ENCODE measurements around the gene NR1H4.
"Not testable (repeated sequence)": the region's sequence is repeated elsewhere in the genome, so short reads cannot be mapped to it uniquely, and the experiment has no call there.

The NR1H4 gene

DNA sequence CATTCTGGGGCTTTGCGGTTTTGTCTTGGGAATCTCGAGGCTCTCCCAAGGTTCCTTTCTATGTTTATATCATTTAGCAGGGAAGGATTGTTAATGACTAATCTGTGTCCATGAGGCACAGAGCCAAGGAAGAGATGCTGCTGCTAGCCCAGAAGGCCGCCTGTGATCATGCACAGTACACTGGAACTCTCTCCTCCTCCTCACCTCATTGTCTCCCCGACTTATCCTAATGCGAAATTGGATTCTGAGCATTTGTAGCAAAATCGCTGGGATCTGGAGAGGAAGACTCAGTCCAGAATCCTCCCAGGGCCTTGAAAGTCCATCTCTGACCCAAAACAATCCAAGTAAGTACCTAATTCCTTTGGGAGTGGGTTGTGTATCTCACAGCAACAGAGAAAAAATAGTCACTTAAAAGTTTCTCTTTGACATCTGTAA is at the start of gene NR1H4:
NR1H4 (plus strand) TSS at position 151 of the 435 bp plus-strand sequence. CDS start 19,458 bp downstream, outside the sequence.
- no peak for DNase-seq

DNA sequence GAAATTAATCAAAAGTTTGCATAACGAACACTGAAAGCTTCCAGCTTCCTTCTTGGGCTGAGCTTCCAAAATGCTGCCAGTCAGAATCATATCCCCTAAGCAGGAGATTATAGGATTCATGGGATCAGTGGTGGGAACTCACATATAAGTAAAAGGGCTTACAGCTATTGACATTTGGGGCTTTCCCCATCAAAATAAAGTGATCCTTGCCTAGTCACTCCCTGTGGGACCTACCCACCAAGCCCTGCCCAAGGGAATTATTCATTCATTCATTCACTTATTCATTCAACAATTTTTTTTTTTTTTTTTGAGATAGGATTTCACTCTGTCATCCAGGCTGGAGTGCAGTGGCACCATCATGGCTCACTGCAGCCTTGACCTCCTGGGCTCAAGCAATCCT is 47.5 kb upstream of the NR1H4 start:
- DNase-seq, result no peak

DNA sequence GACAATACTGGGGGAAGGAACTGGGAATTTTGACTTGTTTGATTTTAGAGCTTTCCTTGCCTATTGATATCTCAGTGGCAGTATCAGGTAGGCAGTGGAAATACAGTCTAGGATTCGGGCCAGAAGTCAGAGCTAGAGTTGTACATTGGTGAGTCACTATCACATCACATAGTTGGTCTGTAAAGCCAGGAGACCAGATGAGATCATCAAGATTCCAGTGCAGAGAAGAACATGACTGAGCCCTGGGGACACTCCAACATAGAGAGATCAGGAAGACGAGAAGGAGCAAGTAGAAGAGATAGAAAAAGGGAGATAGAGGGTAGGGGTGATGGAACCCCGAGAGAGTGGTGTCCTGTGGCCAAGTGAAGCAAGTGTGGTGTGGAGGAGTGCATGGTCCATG is 46.6 kb upstream of the NR1H4 start:
- no peak for DNase-seq

DNA sequence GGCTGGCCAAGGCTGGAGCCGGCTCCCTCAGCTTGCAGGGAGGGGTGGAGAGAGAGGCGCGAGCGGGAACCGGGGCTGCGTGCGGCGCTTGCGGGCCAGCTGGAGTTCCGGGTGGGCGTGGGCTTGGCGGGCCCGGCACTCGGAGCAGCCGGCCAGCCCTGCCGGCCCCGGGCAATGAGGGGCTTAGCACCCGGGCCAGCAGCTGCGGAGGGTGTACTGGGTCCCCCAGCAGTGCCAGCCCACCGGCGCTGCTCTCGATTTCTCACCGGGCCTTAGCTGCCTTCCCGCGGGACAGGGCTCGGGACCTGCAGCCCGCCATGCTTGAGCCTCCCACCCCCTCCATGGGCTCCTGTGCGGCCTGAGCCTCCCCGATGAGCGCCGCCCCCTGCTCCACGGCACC is 43.4 kb upstream of the NR1H4 start:
- DNase-seq, result not testable (repeated sequence)

DNA sequence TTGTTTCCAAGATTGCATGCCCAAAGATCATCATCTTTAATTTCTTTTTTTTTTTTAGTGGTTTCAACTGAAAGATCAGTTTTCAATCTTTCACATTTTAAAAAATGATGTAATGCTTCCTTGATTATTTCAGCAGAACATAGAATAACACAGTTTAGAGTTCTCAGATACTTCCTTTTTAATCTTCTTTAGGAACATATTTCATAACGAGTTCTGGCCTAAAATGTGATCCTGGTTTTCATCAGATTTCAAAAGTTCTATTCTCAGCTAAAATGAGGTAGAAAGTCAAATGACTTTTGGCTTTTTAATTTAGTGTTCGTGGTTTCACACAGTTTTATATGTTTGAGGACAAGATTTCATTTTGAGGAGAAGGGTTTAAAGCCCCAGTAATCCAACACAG is 40.0 kb upstream of the NR1H4 start:
- DNase-seq, result no peak

DNA sequence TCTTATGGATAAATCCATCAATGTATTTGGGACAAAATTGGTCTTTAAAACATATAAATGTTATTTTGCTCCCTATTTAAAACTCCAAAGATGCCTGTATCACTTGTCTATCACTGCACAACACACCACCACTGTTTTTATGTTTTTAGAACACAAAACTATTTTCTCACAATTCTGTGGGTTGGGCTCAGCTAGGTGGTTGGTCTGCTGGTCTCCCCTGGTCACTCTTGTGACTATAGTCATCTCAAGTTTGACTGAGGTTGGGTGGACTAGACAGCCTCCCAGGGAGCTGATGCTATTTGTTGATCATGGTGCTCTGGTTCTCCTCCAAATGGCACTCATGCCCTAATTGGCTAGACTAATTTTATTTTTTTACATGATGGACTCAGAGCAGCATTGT is 39.5 kb upstream of the NR1H4 start:
- DNase-seq, result no peak

DNA sequence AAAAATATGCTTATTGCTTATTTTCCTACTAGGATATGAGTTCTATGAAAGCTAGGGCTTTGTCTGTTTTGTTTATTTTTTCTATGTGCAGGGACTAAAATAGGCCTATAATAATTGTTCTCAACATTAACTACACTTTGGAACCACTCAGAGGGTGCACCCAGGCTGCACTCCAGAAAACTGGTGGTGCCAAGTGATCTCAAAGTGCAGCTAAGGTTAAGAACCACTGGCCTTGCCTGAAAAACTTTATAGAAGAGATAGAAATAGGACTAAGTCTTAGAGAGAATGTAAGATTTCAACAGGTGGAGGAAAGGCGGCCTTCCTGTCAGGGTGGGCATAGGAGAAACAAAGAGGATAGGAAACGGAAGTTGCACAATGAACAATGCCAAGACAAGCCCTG is 37.7 kb upstream of the NR1H4 start:
- DNase-seq, result no peak

DNA sequence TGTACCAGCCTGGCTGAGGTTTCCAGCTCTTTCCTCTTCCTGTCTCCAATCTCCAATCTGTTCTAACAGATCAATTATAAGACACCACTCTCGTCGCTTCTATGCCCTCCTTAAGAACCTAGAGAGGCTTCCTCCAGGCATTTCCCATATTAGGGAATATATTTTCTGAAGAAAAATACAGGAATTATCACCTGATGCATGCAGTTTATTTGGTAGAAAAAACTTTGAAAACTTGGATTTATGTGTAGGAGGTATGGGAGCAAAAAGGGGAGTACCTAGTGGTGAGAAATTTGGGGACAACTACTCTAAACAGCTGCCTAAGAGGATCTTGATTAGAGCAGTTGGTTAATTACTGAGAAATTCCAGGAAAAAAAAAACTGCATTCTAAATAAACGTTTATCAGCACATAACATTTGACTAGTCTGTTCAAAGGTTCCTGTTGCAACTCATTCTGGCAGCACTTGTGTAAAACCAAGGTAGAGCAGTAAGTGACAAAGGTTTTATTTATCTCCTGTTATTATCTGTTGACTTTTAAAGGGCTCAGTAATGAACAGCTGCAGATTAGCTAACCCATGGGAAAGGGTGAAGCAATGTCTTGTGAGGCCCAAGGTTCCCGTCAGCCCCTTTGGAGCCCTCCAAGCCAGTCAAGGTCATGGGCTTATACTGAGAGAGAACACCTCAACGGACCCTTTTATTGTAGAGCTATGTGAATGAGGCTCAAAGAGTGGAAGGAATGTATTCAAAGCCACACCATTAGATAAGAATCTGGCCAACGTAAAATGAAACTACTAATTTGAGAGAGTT is 36.4 kb upstream of the NR1H4 start:
- no peak for DNase-seq

DNA sequence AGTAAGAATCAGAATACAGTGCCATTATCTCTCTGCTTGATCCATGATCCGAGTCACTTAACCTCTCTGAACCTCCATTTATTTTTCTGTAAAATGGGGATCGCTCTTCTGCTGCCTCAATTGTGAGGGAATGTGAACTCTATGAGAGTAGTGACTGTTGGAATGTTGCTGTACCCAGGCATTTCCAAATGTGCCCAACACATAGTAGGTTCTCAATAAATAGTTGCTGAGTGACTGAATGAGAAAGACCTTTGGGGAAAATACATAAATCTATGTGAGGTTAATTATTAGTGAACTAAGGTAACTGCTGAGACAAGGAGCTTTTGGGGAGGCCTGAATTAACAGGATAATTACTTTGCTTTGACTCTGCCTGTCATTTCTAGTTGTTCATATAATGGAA is 33.9 kb upstream of the NR1H4 start:
- no peak for DNase-seq

DNA sequence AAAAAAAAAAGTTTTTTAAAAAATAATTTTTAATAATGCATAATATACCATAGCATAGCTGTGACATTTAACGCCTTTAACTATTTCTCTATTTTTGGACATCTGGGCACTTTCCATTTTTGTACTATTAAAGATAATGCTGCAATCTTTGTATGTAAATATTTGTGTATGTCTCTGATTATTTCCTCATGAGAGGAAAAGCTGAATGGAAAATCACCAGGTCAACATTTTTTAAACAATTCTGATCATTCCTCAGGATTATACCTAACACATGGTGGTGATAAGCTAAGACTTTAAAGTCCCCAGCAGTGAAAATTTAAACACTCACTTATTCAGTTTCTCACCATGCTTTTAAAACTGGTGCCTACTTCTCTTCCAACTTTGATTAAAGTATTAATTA is 31.3 kb upstream of the NR1H4 start:
- no peak for DNase-seq

DNA sequence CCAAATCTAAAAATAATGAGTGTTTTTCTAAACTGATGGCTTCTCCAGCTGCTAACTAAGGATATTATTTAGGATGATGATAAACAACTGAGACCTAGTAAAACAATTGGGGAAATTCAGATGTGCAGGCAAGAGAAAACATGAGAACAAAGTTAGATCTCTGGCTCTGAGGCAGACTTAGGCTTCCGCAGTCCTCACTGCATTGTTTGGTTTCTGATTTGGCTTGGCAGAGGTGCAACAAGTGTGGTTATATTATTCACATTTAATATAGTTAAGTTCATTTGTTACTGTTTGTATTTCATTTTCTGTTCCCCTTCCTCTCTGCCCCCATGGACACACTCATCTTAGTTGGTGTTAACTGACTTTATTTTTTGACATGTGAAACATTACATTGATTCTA is 30.2 kb upstream of the NR1H4 start:
- no peak for DNase-seq

DNA sequence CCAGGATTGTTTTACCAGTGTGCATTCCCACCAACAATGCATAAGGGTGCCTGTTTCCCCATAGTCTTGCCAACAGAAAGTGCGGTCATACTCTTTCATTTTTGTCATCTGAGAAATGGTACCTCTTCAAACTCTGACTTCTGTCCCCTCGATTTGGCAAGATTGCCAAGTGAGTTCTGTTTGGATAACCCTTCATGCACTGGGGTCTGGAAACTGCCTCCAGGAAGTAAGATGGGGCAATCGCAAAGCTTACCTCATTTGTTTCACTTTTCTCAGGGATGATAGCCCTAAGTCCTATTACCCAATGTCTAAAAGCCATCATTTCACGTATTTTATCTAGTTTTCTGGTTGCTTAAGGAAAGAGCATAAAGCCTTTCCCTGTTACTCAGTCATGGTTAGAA is 28.6 kb upstream of the NR1H4 start:
- no peak for DNase-seq

DNA sequence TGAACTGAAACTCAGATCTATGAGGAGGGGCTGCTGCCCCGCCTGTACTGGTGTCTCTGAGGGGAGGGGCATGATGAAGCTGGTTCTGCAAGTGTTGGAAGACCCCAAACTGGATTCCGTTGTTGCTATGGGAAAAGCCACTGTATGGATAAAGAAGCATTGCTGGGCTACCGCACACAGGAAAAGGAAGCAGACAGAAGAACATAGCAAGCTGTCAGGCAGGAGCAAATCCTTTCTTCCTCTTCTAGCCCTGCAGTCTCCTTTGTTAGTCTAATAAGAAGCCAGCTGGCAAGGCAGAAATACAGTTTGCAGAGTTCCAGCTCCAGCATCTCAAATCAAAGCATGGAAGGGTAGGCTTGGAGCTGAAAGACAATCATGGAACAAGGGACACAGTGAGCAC is 26.3 kb upstream of the NR1H4 start:
- no peak for DNase-seq

DNA sequence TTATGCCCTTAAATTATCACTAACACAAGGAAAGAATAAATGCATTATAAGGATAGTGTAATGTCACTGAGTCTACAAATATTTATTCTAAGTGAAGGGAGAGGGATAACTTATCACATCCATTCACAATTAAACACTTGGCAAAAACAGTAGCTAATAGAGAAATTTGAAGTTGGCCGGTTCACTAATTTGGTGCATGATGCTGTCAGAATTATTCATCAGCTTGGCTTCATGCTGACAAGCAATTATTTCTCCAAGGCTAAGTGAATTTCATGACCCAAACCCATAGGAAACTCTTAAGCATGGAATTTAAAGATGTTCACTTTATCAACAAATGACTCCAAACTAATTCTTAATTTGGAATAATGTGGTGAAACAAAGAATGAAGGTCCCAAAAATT is 25.0 kb upstream of the NR1H4 start:
- DNase-seq, result no peak

DNA sequence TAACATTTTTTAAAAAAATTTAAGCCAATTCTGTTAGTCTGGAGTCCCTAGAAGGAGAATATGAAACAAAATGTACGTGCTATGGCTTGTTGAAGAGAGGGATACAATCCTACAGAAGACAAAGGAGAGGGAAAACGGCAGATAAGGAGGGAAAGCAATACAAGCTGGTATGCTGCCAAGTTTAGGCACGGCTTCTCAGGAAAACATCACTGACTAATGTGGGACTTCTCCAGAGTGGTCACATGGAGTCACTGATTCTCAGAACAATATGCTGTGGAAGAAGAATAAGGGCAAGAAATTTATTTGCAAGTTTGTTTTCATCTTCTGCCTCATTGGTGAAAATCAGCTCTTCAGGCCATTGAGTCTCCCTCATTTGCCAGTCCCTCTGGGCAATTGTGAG is 22.9 kb upstream of the NR1H4 start:
- no peak for DNase-seq

DNA sequence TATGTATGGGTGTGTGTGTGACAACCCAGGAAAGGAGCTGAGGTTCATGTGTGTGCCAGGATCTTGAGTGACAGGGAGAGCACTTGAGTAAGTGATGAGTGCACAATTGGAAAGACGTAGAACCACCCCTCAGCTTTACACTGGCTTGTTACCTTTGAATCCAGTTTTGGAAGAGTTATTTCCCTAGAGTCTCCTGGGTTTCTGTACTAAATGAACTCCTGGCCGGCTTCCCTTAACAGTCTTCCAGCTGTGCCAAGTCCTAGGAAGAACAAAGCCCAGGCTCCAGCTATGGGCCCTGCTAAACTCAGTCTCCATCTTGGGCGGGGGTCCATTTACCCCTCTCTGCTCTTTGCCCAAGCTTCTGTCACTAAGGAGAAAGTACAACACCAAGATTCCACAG is 19.7 kb upstream of the NR1H4 start:
- DNase-seq, result no peak

DNA sequence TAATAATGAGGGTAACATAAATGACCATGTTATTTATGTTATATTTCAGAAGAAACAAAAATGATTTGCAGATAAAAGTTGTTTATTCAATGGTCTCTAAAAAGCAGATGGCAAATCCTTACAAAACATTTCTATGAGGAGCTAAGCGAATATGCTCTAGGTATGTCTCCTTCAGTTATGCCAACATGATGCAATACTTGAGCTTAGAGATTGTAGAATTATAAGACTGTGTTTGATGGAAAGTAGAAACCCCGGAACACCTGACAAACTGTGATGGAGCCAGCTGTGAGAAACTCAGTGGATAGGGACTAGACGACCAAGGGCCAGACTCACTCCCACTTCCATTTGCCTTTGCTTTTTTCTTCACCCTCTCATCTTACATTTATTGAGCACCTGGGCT is 17.8 kb upstream of the NR1H4 start:
- DNase-seq, result no peak

DNA sequence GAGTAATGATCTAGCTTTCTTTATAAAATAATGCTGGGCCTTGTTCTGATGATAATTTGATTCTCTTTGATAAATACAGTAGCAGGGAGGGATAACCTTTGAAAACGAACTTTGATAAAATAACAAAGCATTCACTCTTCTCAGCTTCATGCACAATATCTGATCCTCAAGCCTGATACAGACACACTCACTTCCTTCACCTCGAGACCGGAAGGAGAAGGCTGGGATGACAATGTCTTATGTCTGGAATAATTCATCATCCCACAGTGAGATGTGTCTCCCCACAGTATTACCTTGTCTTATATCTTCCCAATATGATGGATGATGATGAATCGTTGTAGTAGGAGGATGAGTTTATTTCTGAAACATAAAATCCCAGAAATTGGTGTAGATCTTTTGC is 15.5 kb upstream of the NR1H4 start:
- no peak for DNase-seq

DNA sequence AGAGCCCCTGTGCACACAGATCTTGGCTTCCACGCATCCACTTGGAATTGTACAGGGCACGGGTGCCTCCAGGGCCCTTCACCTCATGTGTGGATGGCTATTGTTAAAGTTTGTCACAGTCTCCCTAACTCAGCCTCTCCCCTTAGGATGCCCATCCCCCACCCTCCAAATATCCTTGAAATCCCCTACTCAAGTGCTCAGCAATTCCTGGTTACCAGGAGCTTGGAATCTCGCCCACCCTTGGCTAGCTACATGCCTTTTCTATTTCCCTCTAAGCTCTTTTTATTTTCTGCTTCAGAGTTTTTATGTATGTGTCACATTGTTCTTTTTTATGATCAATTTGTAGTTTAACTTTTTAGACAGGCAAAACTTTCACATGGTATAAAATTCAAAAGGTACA is 13.0 kb upstream of the NR1H4 start:
- no peak for DNase-seq

DNA sequence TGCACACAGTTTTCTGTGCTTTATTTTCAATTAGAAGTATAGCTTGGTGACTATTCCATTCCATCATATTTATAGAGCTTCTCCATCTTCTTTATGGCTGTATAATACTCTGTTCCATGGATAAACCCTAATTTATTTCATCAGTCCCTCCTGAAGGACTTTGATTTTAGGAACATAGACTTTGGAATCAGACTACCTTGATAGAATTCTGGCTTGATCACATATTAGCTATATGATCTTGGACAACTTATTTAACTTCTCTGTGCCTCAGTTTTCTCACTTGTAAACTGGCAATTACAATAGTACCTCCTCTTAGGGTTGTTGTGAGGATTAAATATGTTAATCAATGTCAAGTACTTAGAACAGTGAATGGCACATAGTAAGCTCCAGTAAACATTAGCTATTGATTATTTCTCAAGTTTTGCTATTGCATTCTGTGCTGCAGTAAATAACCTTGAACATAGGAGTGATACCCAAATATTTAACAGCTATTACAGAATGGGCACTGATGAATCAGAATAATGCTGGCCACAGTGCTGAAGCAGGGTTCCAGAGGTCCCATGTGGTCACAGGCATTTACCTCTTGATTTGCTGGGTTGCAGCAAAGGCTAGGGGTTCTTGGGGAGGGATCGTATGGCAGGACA is 12.2 kb upstream of the NR1H4 start:
- no peak for DNase-seq

DNA sequence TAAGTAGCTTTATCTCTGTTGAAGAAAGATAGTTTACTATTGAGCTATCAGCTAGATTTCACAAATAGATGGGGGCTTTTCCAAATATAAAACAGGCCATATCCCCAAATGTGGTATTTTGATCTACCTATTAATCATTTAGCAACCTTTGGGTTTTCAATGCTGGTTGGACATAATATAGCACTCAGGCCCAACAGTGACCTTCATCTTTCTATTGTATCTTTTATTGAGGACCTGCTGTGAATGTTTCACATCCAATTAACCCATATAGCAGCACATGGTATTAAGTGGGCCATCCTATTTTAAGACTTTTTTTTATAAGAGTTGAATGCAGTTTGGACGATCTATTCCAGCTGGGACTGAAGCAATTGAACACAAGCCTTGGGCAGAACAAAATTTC is 10.0 kb upstream of the NR1H4 start:
- no peak for DNase-seq

DNA sequence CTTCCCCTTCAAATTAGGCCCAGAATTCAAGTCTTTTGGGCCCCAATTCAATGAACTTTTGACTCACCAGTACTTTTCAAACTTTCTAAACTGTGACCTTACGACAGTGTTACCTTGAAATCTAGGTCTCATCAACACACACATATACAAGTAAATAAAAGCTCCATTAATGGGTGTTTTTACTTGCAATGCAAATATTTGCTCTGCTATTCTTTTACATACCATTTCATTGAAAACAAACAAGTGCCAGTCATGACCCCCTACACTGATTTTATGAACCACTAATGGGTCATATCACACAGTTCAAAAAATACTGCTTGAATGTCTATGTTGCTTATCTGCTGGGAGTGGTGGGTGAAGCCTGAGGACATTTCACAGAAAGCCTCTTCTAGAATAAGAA is 9.1 kb upstream of the NR1H4 start:
- DNase-seq, result no peak

DNA sequence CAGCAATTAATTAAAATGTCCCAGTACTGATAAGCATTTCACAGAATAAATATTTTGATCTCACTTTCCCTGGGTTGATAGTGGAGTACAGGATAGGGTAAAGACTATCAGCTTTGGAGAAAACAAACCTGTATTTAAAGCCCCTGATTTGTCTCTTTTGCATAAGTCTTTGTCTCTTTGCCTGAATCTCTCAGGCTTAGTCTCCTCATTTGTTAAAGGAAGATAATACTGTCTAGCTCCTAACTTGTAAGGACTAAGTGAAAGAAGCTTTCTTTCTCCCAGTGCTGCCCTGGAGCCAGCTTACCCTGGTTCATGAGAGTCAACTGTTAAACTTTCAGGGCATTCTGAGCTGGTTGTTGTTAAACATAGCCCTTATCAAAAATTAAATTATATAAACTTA is 5.5 kb upstream of the NR1H4 start:
- no peak for DNase-seq

DNA sequence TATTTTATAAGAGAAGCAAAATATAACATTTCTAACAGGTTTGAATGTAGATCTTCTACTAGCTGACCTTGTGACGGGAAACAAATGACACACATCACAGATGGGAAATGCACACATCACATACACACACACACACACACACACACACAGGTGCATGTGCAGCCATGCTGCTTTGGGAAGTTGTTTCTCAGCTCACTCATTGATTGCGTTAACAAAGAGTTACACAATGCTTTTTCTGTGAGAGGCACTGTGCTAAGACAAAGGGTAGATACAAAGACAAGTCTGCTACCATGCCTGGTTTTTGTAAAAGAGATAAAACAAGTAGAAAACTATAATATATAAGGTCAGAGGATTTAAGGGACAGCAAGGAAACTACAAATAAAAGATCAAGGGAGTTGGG is 1.3 kb upstream of the NR1H4 start:
- no peak for DNase-seq

All from CD4-positive, alpha-beta T cell treated with Interleukin-4 for 1 hour (primary cell).